SK-N-SH (cell line): ENCODE results near the gene ASIC2. TPM values are rescaled to one million over a fixed set of nuclear protein-coding genes. Genes with fewer than 3 reads are reported as not detected.

Experiments used
- CTCF ChIA-PET: fragments of 300-600, 350-600 bp; formaldehyde crosslinking; extraction: SDS; loops from one replicate; lab custom pipeline; 2021; lab: Yijun Ruan, JAX
- POLR2A ChIA-PET: fragments of 350-600 bp; sonication (Branson Sonifier 250); formaldehyde crosslinking; extraction: SDS; loops from one replicate; lab custom pipeline; 2020; ENCODE audit warnings: antibody characterized with exemption, inconsistent platforms; lab: Yijun Ruan, JAX
- DNase-seq: peaks from one replicate; pipeline ENCODE4 v3.0.0; 2012
- H2AFZ ChIP-seq: fragments of 200-600 bp; sonication (generic); 2 replicates; pipeline ENCODE4 v1.8.1; 2016; ENCODE audit warnings: antibody characterized with exemption, mild to moderate bottlenecking, low read depth
- H3F3A ChIP-seq: fragments of 200-600 bp; sonication (generic); replicated peaks from 2 replicates; pipeline ENCODE3; 2016; ENCODE audit warnings: antibody characterized with exemption, mild to moderate bottlenecking; ENCODE audit not compliant: insufficient read depth
- H3K27ac ChIP-seq, 2 experiments: fragments of 200-500 bp in 1 of 2; fragments of 200-600 bp in 1 of 2; sonication (Bioruptor generic) in 1 of 2; sonication (generic), shearing (Covaris generic) in 1 of 2; 2 replicates each; pipeline versions ENCODE4 v1.5.1 to v1.6.1; 2014 to 2016; ENCODE audit warnings: low read depth in 2 of 2, inconsistent platforms in 1 of 2, low read length in 1 of 2, mild to moderate bottlenecking in 1 of 2, mixed read lengths in 1 of 2
- H3K27me3 ChIP-seq: fragments of 200-600 bp; sonication (generic), shearing (Covaris generic); 2 replicates; pipeline ENCODE4 v1.6.1; 2016; ENCODE audit warnings: mixed run types; ENCODE audit not compliant: insufficient read depth
- H3K36me3 ChIP-seq, 2 experiments: fragments of 200-500 bp in 1 of 2; fragments of 200-600 bp in 1 of 2; sonication (Bioruptor generic) in 1 of 2; sonication (generic) in 1 of 2; replicated peaks in 1 of 2; 2 replicates each; pipeline versions ENCODE3 to v1.5.1; 2014 to 2016; ENCODE audit warnings: low read length in 1 of 2, mild to moderate bottlenecking in 1 of 2; ENCODE audit not compliant: insufficient read depth in 2 of 2, control insufficient read depth in 1 of 2
- H3K4me1 ChIP-seq, 2 experiments: fragments of 200-500 bp in 1 of 2; fragments of 200-600 bp in 1 of 2; sonication (Bioruptor generic) in 1 of 2; sonication (generic), shearing (Covaris generic) in 1 of 2; 2 replicates each; pipeline versions ENCODE4 v1.5.1 to v1.6.1; 2014 to 2016; ENCODE audit warnings: low read depth in 1 of 2, low read length in 1 of 2, mixed run types in 1 of 2; ENCODE audit not compliant: insufficient read depth in 2 of 2, control insufficient read depth in 1 of 2
- H3K4me2 ChIP-seq: fragments of 200-600 bp; sonication (generic), shearing (Covaris generic); 2 replicates; pipeline ENCODE4 v1.6.1; 2017; ENCODE audit warnings: mixed run types
- H3K4me3 ChIP-seq, 2 experiments: fragments of 200-500 bp in 1 of 2; fragments of 200-600 bp in 1 of 2; sonication (Bioruptor generic) in 1 of 2; sonication (generic), shearing (Covaris generic) in 1 of 2; 2 replicates each; pipeline versions ENCODE4 v1.5.1 to v1.8.1; 2014 to 2016; ENCODE audit warnings: low read depth in 2 of 2, inconsistent platforms in 1 of 2, low read length in 1 of 2, mild to moderate bottlenecking in 1 of 2, mixed read lengths in 1 of 2, moderate library complexity in 1 of 2
- H3K79me2 ChIP-seq: fragments of 200-600 bp; sonication (generic); 2 replicates; pipeline ENCODE4 v1.8.1; 2017; ENCODE audit warnings: mild to moderate bottlenecking; ENCODE audit not compliant: insufficient read depth
- H3K9ac ChIP-seq: fragments of 200-600 bp; sonication (generic); 2 replicates; pipeline ENCODE4 v1.6.1; 2017; ENCODE audit warnings: mixed run types
- H3K9me2 ChIP-seq: fragments of 200-600 bp; sonication (generic); 2 replicates; pipeline ENCODE4 v1.6.1; 2017; ENCODE audit warnings: mixed run types
- H3K9me3 ChIP-seq: fragments of 200-600 bp; sonication (generic); 2 replicates; pipeline ENCODE4 v1.6.1; 2017; ENCODE audit warnings: mixed run types, mild to moderate bottlenecking, moderate library complexity
- H4K20me1 ChIP-seq: fragments of 200-600 bp; sonication (generic); 2 replicates; pipeline ENCODE4 v1.6.1; 2017; ENCODE audit warnings: mild to moderate bottlenecking, mixed run types; ENCODE audit not compliant: insufficient read depth
- CTCF ChIP-seq: fragments of 200-600 bp; sonication (generic); IDR thresholded peaks from 2 replicates; pipeline ENCODE4 v1.6.1; 2017; ENCODE audit warnings: antibody characterized with exemption, mild to moderate bottlenecking, moderate library complexity
- RCOR1 ChIP-seq: fragments of 150-350 bp; IDR thresholded peaks from 2 replicates; pipeline ENCODE4 v1.6.1; 2017; ENCODE audit warnings: antibody characterized with exemption, low read length
- RXRA ChIP-seq: IDR thresholded peaks from 2 replicates; pipeline ENCODE4 v1.4.0; 2012; ENCODE audit warnings: low read depth, mild to moderate bottlenecking, borderline replicate concordance
- SMC3 ChIP-seq: IDR thresholded peaks from 2 replicates; pipeline ENCODE4 v1.6.1; 2012; ENCODE audit warnings: low read depth, low read length, improper control_type of control experiment
- WGBS: methylation state at CpG from one replicate; pipeline ENCODE4 v1.1.6; 2017; ENCODE audit warnings: low lambda C conversion rate; 5-methylcytosine and 5-hydroxymethylcytosine counted together
- polyA plus RNA-seq, 3 experiments: library from polyadenylated mRNA; depleted of rRNA; stranded (reverse); fragments of >200 nt; gene quantifications; 2 replicates each; pipeline ENCODE4 v1.2.3, GENCODE V29; 2012
- TF ChIP-seq, protein P1 (sequence below): fragments of 150-350 bp; IDR thresholded peaks from 2 replicates; pipeline ENCODE4 v1.6.1; 2016; ENCODE audit warnings: mild to moderate bottlenecking, low read depth, low read length

The ASIC2 gene
- polyA plus RNA-seq, 1 of the 3 experiments (the other 2 are of a cell fraction) = 0.08 TPM

GRCh38 chr17:33291248-33292200, 1.6 kb downstream of the ASIC2 start:
- H4K20me1 ChIP-seq = no peaks in the 10 kb centered on the region
- no peaks in the 10 kb centered on the region for H3K9me2 ChIP-seq
- TF ChIP-seq CTCF (0 out of 2 replicates have a peak, but pooled peaks have one; percentile 21), SMC3 (no peak)
- peak overlapping the region; percentile 81 for H3K4me2 ChIP-seq
- peak overlapping the region; percentile 46; the same call in 1 of the 2 replicates for H2AFZ ChIP-seq
- H3K79me2 ChIP-seq = no peaks in the 10 kb centered on the region
- WGBS = 0% methylated on average over 2 of the region's 104 CpGs
- no peaks in the 10 kb centered on the region for H3F3A ChIP-seq
- peak; percentile 69 for DNase-seq
- CTCF ChIA-PET = interaction anchor here (0.7 to 2.3 kb wide), 9 partner anchors 9 to 391 kb away, joined by 3 to 8 read pairs (median 4); no protein-coding TSS in a partner anchor
- no peak overlapping the region for H3K9ac ChIP-seq
- H3K27ac ChIP-seq = no peak overlapping the region
- peaks cover 21% of the 10 kb centered on the region for H3K27me3 ChIP-seq
- H3K4me1 ChIP-seq = no peaks in the 10 kb centered on the region; a peak in 1 of 4 replicates
- no peaks in the 10 kb centered on the region for H3K36me3 ChIP-seq
- POLR2A ChIA-PET = no interaction called here
- H3K4me3 ChIP-seq = peak overlapping the region; percentile 14 to 49
- H3K9me3 ChIP-seq = no peaks in the 10 kb centered on the region

DNA sequence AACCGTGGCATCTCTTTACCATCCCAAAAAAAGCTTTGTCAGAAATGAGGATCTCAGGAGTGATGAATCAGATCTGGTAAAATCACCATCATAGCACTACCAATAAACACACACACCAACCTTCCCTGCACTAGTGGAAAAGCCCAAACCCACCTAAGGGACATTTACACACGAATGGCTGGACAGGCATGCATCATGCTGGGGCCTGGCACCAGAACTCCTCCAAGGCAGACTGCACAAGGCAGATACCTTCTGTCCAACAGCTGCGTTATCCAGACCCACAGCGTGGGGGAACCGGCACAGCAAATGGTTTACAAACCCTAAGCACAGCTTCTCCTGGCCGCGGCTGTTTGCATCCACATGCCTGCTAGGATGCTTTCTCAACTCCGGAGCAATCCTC, 2.8 kb downstream of the ASIC2 start:
- H3K4me3 ChIP-seq = no peak overlapping the region
- H3K4me2 ChIP-seq = no peak overlapping the region
- no peaks in the 10 kb centered on the region; a peak in 1 of 4 replicates for H3K4me1 ChIP-seq
- H3F3A ChIP-seq = no peaks in the 10 kb centered on the region
- 46% methylated on average over 4 of the region's 8 CpGs for WGBS
- ChIA-PET CTCF (interaction anchor here (0.6 to 4.0 kb wide), 3 partner anchors 8 to 250 kb away, joined by 3 to 20 read pairs (median 4); no protein-coding TSS in a partner anchor), POLR2A (no interaction called here)
- H3K27me3 ChIP-seq = peaks cover 21% of the 10 kb centered on the region
- no peak overlapping the region for H2AFZ ChIP-seq
- H3K79me2 ChIP-seq = no peaks in the 10 kb centered on the region
- no peaks in the 10 kb centered on the region for H3K36me3 ChIP-seq
- TF ChIP-seq, protein P1, sequence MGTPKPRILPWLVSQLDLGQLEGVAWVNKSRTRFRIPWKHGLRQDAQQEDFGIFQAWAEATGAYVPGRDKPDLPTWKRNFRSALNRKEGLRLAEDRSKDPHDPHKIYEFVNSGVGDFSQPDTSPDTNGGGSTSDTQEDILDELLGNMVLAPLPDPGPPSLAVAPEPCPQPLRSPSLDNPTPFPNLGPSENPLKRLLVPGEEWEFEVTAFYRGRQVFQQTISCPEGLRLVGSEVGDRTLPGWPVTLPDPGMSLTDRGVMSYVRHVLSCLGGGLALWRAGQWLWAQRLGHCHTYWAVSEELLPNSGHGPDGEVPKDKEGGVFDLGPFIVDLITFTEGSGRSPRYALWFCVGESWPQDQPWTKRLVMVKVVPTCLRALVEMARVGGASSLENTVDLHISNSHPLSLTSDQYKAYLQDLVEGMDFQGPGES = no peak
- TF ChIP-seq RXRA = no peak
- no peak for TF ChIP-seq RCOR1
- no peak for DNase-seq
- no peaks in the 10 kb centered on the region for H3K9me2 ChIP-seq
- no peaks in the 10 kb centered on the region for H3K9me3 ChIP-seq
- H3K9ac ChIP-seq = no peak overlapping the region
- H4K20me1 ChIP-seq = no peaks in the 10 kb centered on the region
- no peak overlapping the region for H3K27ac ChIP-seq
